GM23248 (cell line): ENCODE measurements around the gene CNN2. TPM values are rescaled to one million over a fixed set of nuclear protein-coding genes. Genes with fewer than 3 reads are reported as not detected.

Source experiments
- DNase-seq: peaks from one replicate; pipeline ENCODE4 v3.0.0-alpha.2; 2015
- H2AFZ ChIP-seq: fragments of 200-600 bp; sonication (generic); 2 replicates; pipeline ENCODE4 v1.6.1; 2016; ENCODE audit warnings: antibody characterized with exemption
- H3F3A ChIP-seq: fragments of 200-600 bp; sonication (generic); 2 replicates; pipeline ENCODE4 v1.6.1; 2016; ENCODE audit warnings: mild to moderate bottlenecking, antibody characterized with exemption, mixed run types; ENCODE audit not compliant: insufficient read depth
- H3K27ac ChIP-seq: fragments of 200-600 bp; sonication (generic); 2 replicates; pipeline ENCODE4 v1.5.1; 2016; ENCODE audit warnings: mild to moderate bottlenecking
- H3K27me3 ChIP-seq: fragments of 200-600 bp; sonication (generic); replicated peaks from 2 replicates; pipeline ENCODE4 v1.6.1; 2016; ENCODE audit warnings: mild to moderate bottlenecking; ENCODE audit not compliant: insufficient read depth
- H3K36me3 ChIP-seq: fragments of 200-600 bp; sonication (generic); 2 replicates; pipeline ENCODE4 v1.6.1; 2016; ENCODE audit warnings: low read depth, mild to moderate bottlenecking
- H3K4me1 ChIP-seq: fragments of 200-600 bp; sonication (generic); 2 replicates; pipeline ENCODE4 v1.6.1; 2016; ENCODE audit warnings: mild to moderate bottlenecking; ENCODE audit not compliant: insufficient read depth
- H3K4me2 ChIP-seq: fragments of 200-600 bp; sonication (generic); one replicate; pipeline ENCODE4 v1.6.1; 2016; ENCODE audit warnings: mild to moderate bottlenecking; ENCODE audit not compliant: unreplicated experiment
- H3K4me3 ChIP-seq: fragments of 200-600 bp; sonication (generic); 2 replicates; pipeline ENCODE4 v1.5.1; 2016; ENCODE audit warnings: mild to moderate bottlenecking
- H3K79me2 ChIP-seq: fragments of 200-600 bp; sonication (generic); 2 replicates; pipeline ENCODE4 v1.6.1; 2016; ENCODE audit warnings: mild to moderate bottlenecking; ENCODE audit not compliant: insufficient read depth
- H3K9ac ChIP-seq: fragments of 200-600 bp; sonication (generic); 2 replicates; pipeline ENCODE4 v1.6.1; 2016; ENCODE audit warnings: mild to moderate bottlenecking
- H3K9me2 ChIP-seq: fragments of 200-600 bp; sonication (generic); 2 replicates; pipeline ENCODE4 v1.6.1; 2016; ENCODE audit warnings: mixed run types, mild to moderate bottlenecking, moderate library complexity; ENCODE audit not compliant: insufficient read depth
- H3K9me3 ChIP-seq: fragments of 200-600 bp; sonication (generic); one replicate; pipeline ENCODE4 v1.6.1; 2017; ENCODE audit warnings: low read depth
- H4K20me1 ChIP-seq: fragments of 200-600 bp; sonication (generic); 2 replicates; pipeline ENCODE4 v1.6.0; 2016; ENCODE audit not compliant: insufficient read depth
- EZH2 ChIP-seq: fragments of 200-600 bp; sonication (generic); IDR thresholded peaks from 2 replicates; pipeline ENCODE4 v1.6.1; 2018; ENCODE audit warnings: antibody characterized with exemption, mild to moderate bottlenecking; ENCODE audit not compliant: insufficient read depth, poor library complexity, severe bottlenecking
- EZH2phosphoT487 ChIP-seq: fragments of 200-600 bp; sonication (generic); IDR thresholded peaks from 2 replicates; pipeline ENCODE4 v1.6.1; 2018; ENCODE audit warnings: antibody characterized with exemption, moderate library complexity, mild to moderate bottlenecking, low read depth; ENCODE audit not compliant: insufficient read depth
- WGBS, 2 experiments: methylation state at CpG; one replicate each; pipeline ENCODE4 v1.1.6; 2015 to 2017; ENCODE audit warnings: low lambda C conversion rate in 2 of 2, low coverage in 1 of 2; ENCODE audit errors: missing lambda C conversion rate in 2 of 2; 5-methylcytosine and 5-hydroxymethylcytosine counted together
- in situ Hi-C: fragments of 300-500 bp; cut with MboI; formaldehyde crosslinking; loops from 2 replicates; pipeline ENCODE4 v1.15.0; 2020
- polyA plus RNA-seq: library from polyadenylated mRNA; unstranded; fragments of >200 nt; fragmentation: Nextera tagmentation; extraction: Ambion mirVana; gene quantifications from 2 replicates; pipeline ENCODE4 v1.2.1, GENCODE V29; 2016
- total RNA-seq: library from RNA; depleted of rRNA; stranded (reverse); fragments of >200 nt; shearing (Covaris generic); gene quantifications from 2 replicates; pipeline ENCODE4 v1.2.3, GENCODE V29; 2014

CNN2 gene
- total and polyA plus RNA-seq, 2 experiments from 2014 or later = 244 to 400 TPM

DNA sequence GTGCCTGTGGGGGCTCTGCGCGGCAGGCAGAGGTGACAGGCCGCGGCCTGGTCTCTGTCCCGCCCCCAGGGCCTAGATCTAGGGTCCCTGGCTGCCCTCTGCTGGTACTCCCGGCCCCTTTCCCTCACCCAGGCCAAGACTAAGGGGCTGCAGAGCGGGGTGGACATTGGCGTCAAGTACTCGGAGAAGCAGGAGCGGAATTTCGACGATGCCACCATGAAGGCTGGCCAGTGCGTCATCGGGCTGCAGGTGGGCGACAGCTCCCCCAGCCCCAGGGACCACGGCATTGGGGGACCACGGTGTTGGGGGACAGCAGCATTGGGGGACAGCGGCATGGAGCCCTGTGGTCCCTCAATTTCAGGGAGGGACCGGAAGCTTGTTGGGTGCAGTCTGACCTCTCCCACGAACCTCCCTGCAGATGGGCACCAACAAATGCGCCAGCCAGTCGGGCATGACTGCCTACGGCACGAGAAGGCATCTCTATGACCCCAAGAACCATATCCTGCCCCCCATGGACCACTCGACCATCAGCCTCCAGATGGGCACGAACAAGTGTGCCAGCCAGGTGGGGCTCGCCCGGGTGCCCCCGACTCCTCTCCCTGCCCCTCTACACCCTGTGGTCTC is 9.7 kb downstream of the CNN2 start:
- no peak overlapping the region for H2AFZ ChIP-seq
- no peaks in the 10 kb centered on the region; the same call in 1 of the 2 replicates for H3K4me1 ChIP-seq
- H3K79me2 ChIP-seq = peaks cover 34% of the 10 kb centered on the region
- H4K20me1 ChIP-seq = no peaks in the 10 kb centered on the region
- no peaks in the 10 kb centered on the region for H3K27me3 ChIP-seq
- H3K4me2 ChIP-seq = no peak overlapping the region
- H3F3A ChIP-seq = peaks cover 32% of the 10 kb centered on the region
- 93 to 94% methylated on average over 25 to 27 of the region's 29 CpGs for WGBS, 2 experiments
- in situ Hi-C loops = no loop called here
- no peak for DNase-seq
- no peak overlapping the region for H3K9ac ChIP-seq
- peaks cover 18% of the 10 kb centered on the region for H3K36me3 ChIP-seq
- TF ChIP-seq EZH2phosphoT487 = no peak
- TF ChIP-seq EZH2 = no peak
- no peak overlapping the region for H3K27ac ChIP-seq
- H3K4me3 ChIP-seq = no peak overlapping the region
- no peaks in the 10 kb centered on the region for H3K9me3 ChIP-seq
- H3K9me2 ChIP-seq = no peaks in the 10 kb centered on the region

GRCh38 chr19:1037621-1038064 is 11.2 kb downstream of the CNN2 start:
- 88% methylated on average over 22 of the region's 22 CpGs for WGBS, 2 experiments
- Histone ChIP-seq H3K4me3 (no peak overlapping the region), H3K27ac (no peak overlapping the region), H3F3A (peaks cover 32% of the 10 kb centered on the region), H3K36me3 (peaks cover 7% of the 10 kb centered on the region), H3K9ac (no peak overlapping the region), H3K27me3 (no peaks in the 10 kb centered on the region), H4K20me1 (no peaks in the 10 kb centered on the region), H3K4me1 (no peaks in the 10 kb centered on the region; the same call in 1 of the 2 replicates), H2AFZ (no peak overlapping the region), H3K9me2 (no peaks in the 10 kb centered on the region), H3K79me2 (peaks cover 20% of the 10 kb centered on the region), H3K4me2 (no peak overlapping the region), H3K9me3 (no peaks in the 10 kb centered on the region)
- DNase-seq = no peak
- TF ChIP-seq EZH2phosphoT487 (no peak), EZH2 (no peak)
- in situ Hi-C loops = no loop called here

DNA sequence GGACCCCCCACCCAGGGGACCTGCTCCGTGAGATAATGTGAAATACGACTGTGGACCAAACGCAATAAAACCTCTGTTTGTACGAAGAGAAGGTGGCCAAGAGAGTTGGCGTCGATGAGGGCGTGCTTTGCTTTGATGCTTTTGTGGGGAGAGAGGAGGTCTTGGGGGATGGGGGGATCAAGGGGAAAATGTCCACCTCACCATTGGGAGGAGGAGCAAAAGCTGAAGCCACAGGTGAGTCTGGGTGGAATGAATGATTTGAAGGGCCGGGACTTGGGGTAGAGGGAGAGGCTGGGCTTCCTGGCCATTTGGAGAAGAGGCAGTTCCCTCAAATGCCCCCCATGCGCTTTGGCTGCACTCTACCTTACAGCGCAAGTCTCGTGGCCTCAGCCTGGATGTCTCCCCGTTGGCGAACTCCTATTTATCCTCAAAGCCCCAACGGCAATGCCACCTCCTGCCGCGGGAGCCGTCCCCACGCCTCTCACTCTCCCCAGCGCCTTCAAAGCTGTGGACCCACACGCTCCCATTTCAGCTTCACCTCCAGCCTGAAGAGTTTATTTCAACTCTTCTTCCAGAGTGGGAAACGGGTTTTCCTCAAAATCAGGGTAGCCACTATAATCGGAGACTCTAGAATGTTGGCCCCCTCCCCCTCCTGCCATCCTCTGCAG is 12.7 kb downstream of the CNN2 start:
- 56 to 61% methylated on average over 20 to 22 of the region's 22 CpGs for WGBS, 2 experiments
- peak; percentile 45 for DNase-seq

DNA sequence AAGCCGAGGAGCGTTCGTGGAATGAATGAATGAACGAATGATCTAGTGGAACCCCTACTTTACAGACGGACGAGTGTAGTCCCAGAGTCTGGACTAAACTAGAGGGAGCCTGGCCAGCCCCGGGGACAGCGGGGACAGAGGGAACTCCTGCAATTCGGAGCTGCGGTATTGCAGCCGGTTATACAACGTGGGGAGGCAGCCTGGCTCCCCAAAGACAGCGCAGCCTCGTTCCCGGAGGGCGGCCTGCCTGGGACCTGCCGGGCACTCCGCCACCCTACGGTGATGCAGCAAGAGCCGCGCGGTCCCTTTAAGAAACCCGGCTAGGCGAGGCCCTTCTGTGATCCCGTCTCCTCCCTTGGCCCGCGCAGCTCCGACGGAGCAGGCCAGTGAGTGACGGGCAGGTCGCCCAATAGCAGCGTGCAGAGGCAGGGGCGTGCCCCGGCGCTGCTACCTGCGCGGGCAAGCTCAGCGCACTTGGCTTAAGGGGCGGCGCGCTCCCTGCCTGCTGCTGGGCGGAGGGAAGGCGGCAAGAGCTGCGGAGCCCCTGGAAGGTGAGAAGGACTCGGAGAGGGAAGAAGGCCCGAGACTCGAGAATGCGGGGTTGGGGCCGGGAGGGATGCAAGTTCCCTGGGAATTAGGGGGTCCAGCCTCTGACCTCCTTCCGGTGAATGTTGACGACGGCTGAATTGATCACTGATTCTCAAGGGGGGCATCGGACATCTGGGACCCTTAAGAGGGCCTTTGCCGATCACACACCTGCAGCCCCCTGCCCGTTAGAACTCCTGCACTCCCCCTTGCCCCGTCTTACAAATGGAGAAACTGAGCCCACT is 13.5 kb downstream of the CNN2 start, which contains the start of gene ABCA7:
Gene ABCA7, plus strand, starts transcription at position 462 of the 830 bp plus-strand sequence. CDS start 1,255 bp downstream, outside the sequence.
- H3F3A ChIP-seq = peaks cover 32% of the 10 kb centered on the region
- in situ Hi-C loops = no loop called here
- H3K9ac ChIP-seq = peak within 1 kb of the TSS; percentile 50
- peaks cover 11% of the 10 kb centered on the region for H3K79me2 ChIP-seq
- 0 out of 2 replicates have a peak within 1 kb of the TSS, but pooled peaks have one; percentile 60 for H2AFZ ChIP-seq
- peak within 1 kb of the TSS; percentile 84 for H3K4me2 ChIP-seq
- no peaks in the 10 kb centered on the region for H3K9me3 ChIP-seq
- H3K9me2 ChIP-seq = no peaks in the 10 kb centered on the region
- H3K4me3 ChIP-seq = peak within 1 kb of the TSS; percentile 68
- 1 to 3% methylated on average over 56 of the region's 56 CpGs for WGBS, 2 experiments
- DNase-seq = peak; percentile 98
- no peaks in the 10 kb centered on the region; the same call in 1 of the 2 replicates for H3K4me1 ChIP-seq
- H3K36me3 ChIP-seq = no peaks in the 10 kb centered on the region; the same call in 1 of the 2 replicates
- TF ChIP-seq EZH2phosphoT487 = no peak
- TF ChIP-seq EZH2 = no peak
- H3K27ac ChIP-seq = peak within 1 kb of the TSS; percentile 21
- no peaks in the 10 kb centered on the region for H3K27me3 ChIP-seq
- no peaks in the 10 kb centered on the region for H4K20me1 ChIP-seq

More for the DNA sequence above, 12.7 kb downstream of the CNN2 start:
- peaks cover 32% of the 10 kb centered on the region for H3F3A ChIP-seq
- no peak overlapping the region for H2AFZ ChIP-seq
- H3K4me2 ChIP-seq = peak overlapping the region; percentile 84
- H3K9me3 ChIP-seq = no peaks in the 10 kb centered on the region
- peaks cover 11% of the 10 kb centered on the region for H3K79me2 ChIP-seq
- no peaks in the 10 kb centered on the region; the same call in 1 of the 2 replicates for H3K4me1 ChIP-seq
- H3K36me3 ChIP-seq = no peaks in the 10 kb centered on the region; the same call in 1 of the 2 replicates
- no peaks in the 10 kb centered on the region for H3K27me3 ChIP-seq
- no peaks in the 10 kb centered on the region for H4K20me1 ChIP-seq
- no peak for TF ChIP-seq EZH2phosphoT487
- TF ChIP-seq EZH2 = no peak
- no peaks in the 10 kb centered on the region for H3K9me2 ChIP-seq
- H3K9ac ChIP-seq = peak overlapping the region; percentile 37; the same call in 1 of the 2 replicates
- in situ Hi-C loops = no loop called here
- peak overlapping the region; percentile 21 for H3K27ac ChIP-seq
- H3K4me3 ChIP-seq = peak overlapping the region; percentile 68; the same call in 1 of the 2 replicates
